Panc1 (cell line): ENCODE results near the gene AKAP8L. TPM values are rescaled to one million over a fixed set of nuclear protein-coding genes. Genes with fewer than 3 reads are reported as not detected.

Source experiments
- ATAC-seq: fragments of 200-7000 bp; cut with Tn5 transposase; 2 replicates; pipeline ENCODE4 v1.9.1; 2020; ENCODE audit warnings: mild to moderate bottlenecking, moderate library complexity
- BruUV-seq: library from RNA; stranded (reverse); fragments of 400-500 nt; replicated peaks from 2 replicates; lab custom pipeline; 2021; lab: Mats Ljungman, UMichigan
- CTCF ChIA-PET: fragments of 300-600 bp; sonication (Branson Sonifier 250); formaldehyde crosslinking; loops from one replicate; lab custom pipeline; 2022; ENCODE audit warnings: antibody characterized with exemption; lab: Charles Lee
- POLR2A ChIA-PET: fragments of 300-600 bp; sonication (Branson Sonifier 250); formaldehyde crosslinking; loops from one replicate; lab custom pipeline; 2022; ENCODE audit warnings: antibody characterized with exemption; lab: Charles Lee
- DNase-seq: peaks from one replicate; pipeline ENCODE4 v3.0.0-alpha.2; 2010; ENCODE audit warnings: low read depth, low spot score
- H3K27ac ChIP-seq: 2 replicates; pipeline ENCODE4 v1.5.1; 2011; ENCODE audit warnings: mild to moderate bottlenecking, low read length, inconsistent platforms
- H3K27me3 ChIP-seq: fragments of 200-500 bp; sonication (Bioruptor generic); 2 replicates; pipeline ENCODE4 v1.6.0; 2014; ENCODE audit warnings: low read length, inconsistent platforms; ENCODE audit not compliant: control insufficient read depth, insufficient read depth
- H3K36me3 ChIP-seq: fragments of 200-500 bp; sonication (Bioruptor generic); 2 replicates; pipeline ENCODE4 v1.5.1; 2014; ENCODE audit warnings: inconsistent platforms, mild to moderate bottlenecking, low read length, moderate library complexity; ENCODE audit not compliant: control insufficient read depth, insufficient read depth
- H3K4me1 ChIP-seq: 2 replicates; pipeline ENCODE4 v1.5.1; 2011; ENCODE audit warnings: inconsistent platforms, mild to moderate bottlenecking, low read length, moderate library complexity; ENCODE audit not compliant: control insufficient read depth, insufficient read depth
- H3K4me3 ChIP-seq, 2 experiments: 2 replicates each; pipeline ENCODE4 v1.5.1; 2011 to 2012; ENCODE audit warnings: low read depth in 2 of 2, low read length in 2 of 2, mild to moderate bottlenecking in 2 of 2, inconsistent platforms in 1 of 2, moderate library complexity in 1 of 2
- H3K9me3 ChIP-seq: fragments of 200-500 bp; sonication (Bioruptor generic); 2 replicates; pipeline ENCODE4 v1.5.1; 2014; ENCODE audit warnings: low read depth, mild to moderate bottlenecking, inconsistent platforms, low read length, moderate library complexity; ENCODE audit not compliant: control insufficient read depth, insufficient read depth
- POLR2AphosphoS5 ChIP-seq: IDR thresholded peaks from 2 replicates; pipeline ENCODE4 v1.6.1; 2012; ENCODE audit warnings: mild to moderate bottlenecking, low read depth, low read length, moderate library complexity
- SIN3A ChIP-seq: IDR thresholded peaks from 2 replicates; pipeline ENCODE4 v1.6.1; 2012; ENCODE audit warnings: low read depth, mild to moderate bottlenecking, low read length, moderate library complexity, borderline replicate concordance; ENCODE audit not compliant: insufficient read depth
- TCF7L2 ChIP-seq: IDR thresholded peaks from 2 replicates; pipeline ENCODE4 v1.6.1; 2011; ENCODE audit warnings: mild to moderate bottlenecking, low read depth, low read length, inconsistent platforms
- in situ Hi-C: cut with HindIII; loops from 2 replicates; pipeline ENCODE4 v1.10.0; 2016; ENCODE audit warnings: low sequenced_read_pairs, low pct_unique_long_range_greater_than_20kb
- intact Hi-C: fragments of 100-400 bp; cut with micrococcal nuclease; formaldehyde crosslinking; loops from one replicate; pipeline ENCODE4 v1.10.0; 2022; ENCODE audit not compliant: unreplicated experiment
- total RNA-seq: library from RNA; stranded (reverse); gene quantifications from one replicate; pipeline ENCODE4 v1.2.1, GENCODE V29; 2021; ENCODE audit not compliant: unreplicated experiment
- TF ChIP-seq, protein P1 (sequence below): fragments of 450-650 bp; IDR thresholded peaks from 2 replicates; pipeline ENCODE4 v1.5.1; 2017; ENCODE audit warnings: mild to moderate bottlenecking
- TF ChIP-seq, protein P2 (sequence below), 2 experiments: IDR thresholded peaks; 2 replicates each; pipeline ENCODE4 v1.6.1; 2011 to 2012; ENCODE audit warnings: low read depth in 2 of 2, control low read depth in 1 of 2, low read length in 1 of 2, mild to moderate bottlenecking in 1 of 2, moderate library complexity in 1 of 2; ENCODE audit not compliant: insufficient read depth in 1 of 2

AKAP8L gene
- total RNA-seq, 1 experiment from 2014 or later = 65.5 TPM

DNA sequence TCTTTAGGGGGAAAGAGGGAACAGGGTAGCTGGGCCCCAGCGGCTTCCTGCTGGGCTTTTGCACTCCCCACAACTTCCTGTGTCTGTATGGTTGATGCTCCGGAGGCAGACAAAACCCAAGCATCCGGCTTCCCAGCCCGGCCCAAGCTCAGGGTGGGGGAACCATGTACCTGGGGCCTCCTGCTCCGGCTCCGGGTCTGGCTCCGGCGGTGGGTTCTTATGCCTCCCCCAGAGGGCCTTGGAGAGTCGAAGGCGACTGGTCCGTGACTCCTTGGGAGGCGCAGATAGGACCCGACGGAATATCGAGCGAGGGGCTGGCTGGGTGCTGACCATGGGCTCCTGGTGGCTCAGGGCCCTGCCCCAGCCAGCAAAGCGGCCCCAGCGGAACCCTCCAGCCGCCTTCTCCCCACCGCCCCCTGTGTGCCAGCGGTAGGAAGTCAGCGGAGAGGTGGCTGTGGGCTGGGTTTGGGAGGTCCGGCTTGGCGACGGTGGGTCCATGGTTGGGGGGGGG, 45.1 kb upstream of the AKAP8L start:
- POLR2A ChIA-PET = no interaction called here
- no peak for TF ChIP-seq POLR2AphosphoS5
- TF ChIP-seq, protein P1, sequence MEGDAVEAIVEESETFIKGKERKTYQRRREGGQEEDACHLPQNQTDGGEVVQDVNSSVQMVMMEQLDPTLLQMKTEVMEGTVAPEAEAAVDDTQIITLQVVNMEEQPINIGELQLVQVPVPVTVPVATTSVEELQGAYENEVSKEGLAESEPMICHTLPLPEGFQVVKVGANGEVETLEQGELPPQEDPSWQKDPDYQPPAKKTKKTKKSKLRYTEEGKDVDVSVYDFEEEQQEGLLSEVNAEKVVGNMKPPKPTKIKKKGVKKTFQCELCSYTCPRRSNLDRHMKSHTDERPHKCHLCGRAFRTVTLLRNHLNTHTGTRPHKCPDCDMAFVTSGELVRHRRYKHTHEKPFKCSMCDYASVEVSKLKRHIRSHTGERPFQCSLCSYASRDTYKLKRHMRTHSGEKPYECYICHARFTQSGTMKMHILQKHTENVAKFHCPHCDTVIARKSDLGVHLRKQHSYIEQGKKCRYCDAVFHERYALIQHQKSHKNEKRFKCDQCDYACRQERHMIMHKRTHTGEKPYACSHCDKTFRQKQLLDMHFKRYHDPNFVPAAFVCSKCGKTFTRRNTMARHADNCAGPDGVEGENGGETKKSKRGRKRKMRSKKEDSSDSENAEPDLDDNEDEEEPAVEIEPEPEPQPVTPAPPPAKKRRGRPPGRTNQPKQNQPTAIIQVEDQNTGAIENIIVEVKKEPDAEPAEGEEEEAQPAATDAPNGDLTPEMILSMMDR = no peak
- TF ChIP-seq, protein P2, sequence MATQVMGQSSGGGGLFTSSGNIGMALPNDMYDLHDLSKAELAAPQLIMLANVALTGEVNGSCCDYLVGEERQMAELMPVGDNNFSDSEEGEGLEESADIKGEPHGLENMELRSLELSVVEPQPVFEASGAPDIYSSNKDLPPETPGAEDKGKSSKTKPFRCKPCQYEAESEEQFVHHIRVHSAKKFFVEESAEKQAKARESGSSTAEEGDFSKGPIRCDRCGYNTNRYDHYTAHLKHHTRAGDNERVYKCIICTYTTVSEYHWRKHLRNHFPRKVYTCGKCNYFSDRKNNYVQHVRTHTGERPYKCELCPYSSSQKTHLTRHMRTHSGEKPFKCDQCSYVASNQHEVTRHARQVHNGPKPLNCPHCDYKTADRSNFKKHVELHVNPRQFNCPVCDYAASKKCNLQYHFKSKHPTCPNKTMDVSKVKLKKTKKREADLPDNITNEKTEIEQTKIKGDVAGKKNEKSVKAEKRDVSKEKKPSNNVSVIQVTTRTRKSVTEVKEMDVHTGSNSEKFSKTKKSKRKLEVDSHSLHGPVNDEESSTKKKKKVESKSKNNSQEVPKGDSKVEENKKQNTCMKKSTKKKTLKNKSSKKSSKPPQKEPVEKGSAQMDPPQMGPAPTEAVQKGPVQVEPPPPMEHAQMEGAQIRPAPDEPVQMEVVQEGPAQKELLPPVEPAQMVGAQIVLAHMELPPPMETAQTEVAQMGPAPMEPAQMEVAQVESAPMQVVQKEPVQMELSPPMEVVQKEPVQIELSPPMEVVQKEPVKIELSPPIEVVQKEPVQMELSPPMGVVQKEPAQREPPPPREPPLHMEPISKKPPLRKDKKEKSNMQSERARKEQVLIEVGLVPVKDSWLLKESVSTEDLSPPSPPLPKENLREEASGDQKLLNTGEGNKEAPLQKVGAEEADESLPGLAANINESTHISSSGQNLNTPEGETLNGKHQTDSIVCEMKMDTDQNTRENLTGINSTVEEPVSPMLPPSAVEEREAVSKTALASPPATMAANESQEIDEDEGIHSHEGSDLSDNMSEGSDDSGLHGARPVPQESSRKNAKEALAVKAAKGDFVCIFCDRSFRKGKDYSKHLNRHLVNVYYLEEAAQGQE (IDR thresholded peaks at IDR 0.05; ENCODE audit: insufficient read depth in 1 of 2, low read depth in 2 of 2, low read length in 1 of 2) = no peak
- Histone ChIP-seq H3K4me1 (no peaks in the 10 kb centered on the region), H3K27me3 (no peaks in the 10 kb centered on the region), H3K36me3 (no peaks in the 10 kb centered on the region), H3K27ac (no peak overlapping the region), H3K4me3 (no peak overlapping the region), H3K9me3 (no peaks in the 10 kb centered on the region)
- DNase-seq (no peak), ATAC-seq (no peak)
- CTCF ChIA-PET = interaction anchor here (0.6 kb wide), 1 partner anchor 372 kb away, joined by 5 read pairs; no protein-coding TSS in a partner anchor
- in situ Hi-C loops (no loop called here), intact Hi-C loops (no loop called here)
- no TSS peak for BruUV-seq

- no peak for DNase-seq
- no peak for ATAC-seq
- POLR2A ChIA-PET = no interaction called here
- CTCF ChIA-PET = no interaction called here
- Histone ChIP-seq H3K4me1 (no peaks in the 10 kb centered on the region), H3K4me3 (no peak overlapping the region), H3K27me3 (no peaks in the 10 kb centered on the region), H3K9me3 (no peaks in the 10 kb centered on the region), H3K27ac (no peak overlapping the region), H3K36me3 (no peaks in the 10 kb centered on the region)
- intact Hi-C loops = no loop called here
- in situ Hi-C loops = no loop called here
- no TSS peak for BruUV-seq
- TF ChIP-seq, protein P1 = no peak
- TF ChIP-seq, protein P2 (IDR thresholded peaks at IDR 0.05; ENCODE audit: insufficient read depth in 1 of 2, low read depth in 2 of 2, low read length in 1 of 2) = no peak
- TF ChIP-seq SIN3A (no peak), TCF7L2 (no peak), POLR2AphosphoS5 (no peak)
Observed at GRCh38 chr19:15461694-15462093, 42.9 kb upstream of the AKAP8L start.
